ENCODE measurements around the gene ZCCHC4. TPM values are rescaled to one million over a fixed set of nuclear protein-coding genes. Genes with fewer than 3 reads are reported as not detected.

ZCCHC4 gene, protein sequence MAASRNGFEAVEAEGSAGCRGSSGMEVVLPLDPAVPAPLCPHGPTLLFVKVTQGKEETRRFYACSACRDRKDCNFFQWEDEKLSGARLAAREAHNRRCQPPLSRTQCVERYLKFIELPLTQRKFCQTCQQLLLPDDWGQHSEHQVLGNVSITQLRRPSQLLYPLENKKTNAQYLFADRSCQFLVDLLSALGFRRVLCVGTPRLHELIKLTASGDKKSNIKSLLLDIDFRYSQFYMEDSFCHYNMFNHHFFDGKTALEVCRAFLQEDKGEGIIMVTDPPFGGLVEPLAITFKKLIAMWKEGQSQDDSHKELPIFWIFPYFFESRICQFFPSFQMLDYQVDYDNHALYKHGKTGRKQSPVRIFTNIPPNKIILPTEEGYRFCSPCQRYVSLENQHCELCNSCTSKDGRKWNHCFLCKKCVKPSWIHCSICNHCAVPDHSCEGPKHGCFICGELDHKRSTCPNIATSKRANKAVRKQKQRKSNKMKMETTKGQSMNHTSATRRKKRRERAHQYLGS
- 9.5 TPM for polyA plus RNA-seq (2013, experiment 1 of 2)
- polyA plus RNA-seq (2013, experiment 2 of 2): 9.6 TPM

DNA sequence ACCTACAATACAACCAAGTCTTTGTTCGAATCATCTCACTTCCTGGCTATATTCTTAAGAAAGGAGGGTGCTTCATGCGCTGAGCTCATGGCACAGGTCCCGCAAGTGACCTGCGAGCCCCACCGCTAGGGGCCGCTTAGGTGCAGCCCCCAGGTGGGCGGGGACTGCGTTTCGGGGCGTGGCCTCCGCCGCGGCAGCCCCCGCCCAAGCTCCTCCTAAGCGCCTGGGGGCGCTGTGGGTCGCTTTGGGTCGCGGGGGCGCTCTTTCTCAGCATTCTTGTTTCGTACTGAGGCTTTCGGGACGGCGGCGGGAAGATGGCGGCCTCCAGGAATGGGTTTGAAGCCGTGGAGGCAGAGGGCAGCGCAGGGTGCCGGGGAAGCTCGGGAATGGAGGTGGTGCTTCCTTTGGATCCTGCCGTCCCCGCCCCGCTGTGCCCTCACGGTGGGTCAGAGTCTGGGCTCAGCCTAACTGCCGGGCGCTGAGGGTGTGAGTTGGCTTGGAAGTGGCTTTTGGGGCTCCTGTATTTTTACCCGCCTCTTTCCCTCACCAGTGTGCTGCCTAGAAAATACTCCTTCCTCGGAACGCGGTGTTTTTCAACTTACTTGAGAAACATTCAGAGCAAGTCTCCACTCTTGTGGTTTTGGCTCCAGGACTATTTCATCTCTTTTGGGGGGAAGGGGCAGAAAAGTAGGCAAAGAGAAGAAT, at the start of gene ZCCHC4:
TSS of gene ZCCHC4 (plus strand) at position 279 of the 705 bp plus-strand sequence. CDS start at position 315, 36 bp downstream.
- WGBS, 2 donors (ENCODE audit: extremely low coverage in 2 of 2, insufficient read length in 2 of 2, insufficient replicate concordance in 1 of 2): no CpG with 5 or more reads among the region's 40 CpGs
- peaks cover 0 to 2% of the 10 kb centered on the region in 2 donors for H3K4me1 ChIP-seq (ENCODE audit: control insufficient read depth in 2 of 2, insufficient read depth in 1 of 2, low read depth in 1 of 2, low read length in 2 of 2)

GRCh38 chr4:25271866-25272265, 40.7 kb upstream of the ZCCHC4 start:
- Histone ChIP-seq H3K36me3 (replicated peaks in 1 of 2; ENCODE audit: control insufficient read depth in 2 of 2, insufficient read depth in 2 of 2, low read length in 2 of 2) (peaks cover under 1 to 13% of the 10 kb centered on the region in 2 donors), H2BK5ac (ENCODE audit: low read length) (no peak overlapping the region), H2BK120ac (ENCODE audit: low read depth, low read length) (no peak overlapping the region), H4K8ac (ENCODE audit: low read depth, low read length) (no peak overlapping the region), H3K4me2 (ENCODE audit: insufficient read depth, low read length, poor library complexity, severe bottlenecking) (no peak overlapping the region), H3K14ac (ENCODE audit: low read length) (no peak overlapping the region), H3K27ac (replicated peaks; ENCODE audit: low read length) (no peak overlapping the region), H3K27me3 (ENCODE audit: control insufficient read depth in 3 of 3, insufficient read depth in 3 of 3, low read depth in 1 of 3, low read length in 3 of 3) (no peaks in the 10 kb centered on the region), H3K9ac (ENCODE audit: low read depth, low read length, poor library complexity) (no peak overlapping the region), H4K91ac (ENCODE audit: low read depth, low read length, poor library complexity) (no peak overlapping the region), H3K4ac (ENCODE audit: low read length) (no peak overlapping the region), H3K23ac (ENCODE audit: low read depth, low read length, poor library complexity) (no peak overlapping the region), H3K4me1 (ENCODE audit: control insufficient read depth in 2 of 2, insufficient read depth in 1 of 2, low read depth in 1 of 2, low read length in 2 of 2) (no peaks in the 10 kb centered on the region), H3K4me3 (ENCODE audit: low read length in 2 of 2) (no peak overlapping the region), H3K9me3 (replicated peaks in 1 of 2; ENCODE audit: control insufficient read depth in 2 of 2, insufficient read depth in 1 of 2, low read depth in 1 of 2, low read length in 2 of 2) (no peaks in the 10 kb centered on the region), H2BK15ac (ENCODE audit: low read length) (no peak overlapping the region), H3K79me1 (ENCODE audit: low read depth, low read length) (no peaks in the 10 kb centered on the region), H2BK12ac (ENCODE audit: low read length) (no peak overlapping the region), H2AFZ (ENCODE audit: low read length) (no peak overlapping the region), H2AK5ac (ENCODE audit: low read depth, low read length) (no peak overlapping the region), H3K18ac (ENCODE audit: low read length) (no peak overlapping the region)
- no peak for DNase-seq (ENCODE audit: low spot score)
- WGBS, 2 donors (ENCODE audit: extremely low coverage in 2 of 2, insufficient read length in 2 of 2, insufficient replicate concordance in 1 of 2): no CpG with 5 or more reads among the region's 3 CpGs

More for the DNA sequence above, at the start of gene ZCCHC4:
- Histone ChIP-seq H3K4ac (ENCODE audit: low read length) (no peak within 1 kb of the TSS), H2BK12ac (ENCODE audit: low read length) (no peak within 1 kb of the TSS), H2BK5ac (ENCODE audit: low read length) (no peak within 1 kb of the TSS), H3K23ac (ENCODE audit: low read depth, low read length, poor library complexity) (peak within 1 kb of the TSS; percentile 45), H3K4me2 (ENCODE audit: insufficient read depth, low read length, poor library complexity, severe bottlenecking) (peak within 1 kb of the TSS; percentile 58), H3K36me3 (replicated peaks in 1 of 2; ENCODE audit: control insufficient read depth in 2 of 2, insufficient read depth in 2 of 2, low read length in 2 of 2) (peaks cover 0 to 28% of the 10 kb centered on the region in 2 donors), H3K9ac (ENCODE audit: low read depth, low read length, poor library complexity) (peak within 1 kb of the TSS; percentile 93), H2BK15ac (ENCODE audit: low read length) (no peak within 1 kb of the TSS), H3K27me3 (ENCODE audit: control insufficient read depth in 3 of 3, insufficient read depth in 3 of 3, low read depth in 1 of 3, low read length in 3 of 3) (no peaks in the 10 kb centered on the region), H2BK120ac (ENCODE audit: low read depth, low read length) (no peak within 1 kb of the TSS), H4K91ac (ENCODE audit: low read depth, low read length, poor library complexity) (no peak within 1 kb of the TSS), H2AK5ac (ENCODE audit: low read depth, low read length) (no peak within 1 kb of the TSS), H3K18ac (ENCODE audit: low read length) (peak within 1 kb of the TSS; percentile 93), H3K9me3 (replicated peaks in 1 of 2; ENCODE audit: control insufficient read depth in 2 of 2, insufficient read depth in 1 of 2, low read depth in 1 of 2, low read length in 2 of 2) (no peaks in the 10 kb centered on the region), H3K14ac (ENCODE audit: low read length) (no peak within 1 kb of the TSS), H3K79me1 (ENCODE audit: low read depth, low read length) (peaks cover 3% of the 10 kb centered on the region), H3K4me3 (ENCODE audit: low read length in 2 of 2) (peak within 1 kb of the TSS; percentile 80 to 88), H3K27ac (replicated peaks; ENCODE audit: low read length) (peak within 1 kb of the TSS; percentile 68), H2AFZ (ENCODE audit: low read length) (peak within 1 kb of the TSS; percentile 88), H4K8ac (ENCODE audit: low read depth, low read length) (no peak within 1 kb of the TSS)
- DNase-seq (ENCODE audit: low spot score): peak; percentile 90

DNA sequence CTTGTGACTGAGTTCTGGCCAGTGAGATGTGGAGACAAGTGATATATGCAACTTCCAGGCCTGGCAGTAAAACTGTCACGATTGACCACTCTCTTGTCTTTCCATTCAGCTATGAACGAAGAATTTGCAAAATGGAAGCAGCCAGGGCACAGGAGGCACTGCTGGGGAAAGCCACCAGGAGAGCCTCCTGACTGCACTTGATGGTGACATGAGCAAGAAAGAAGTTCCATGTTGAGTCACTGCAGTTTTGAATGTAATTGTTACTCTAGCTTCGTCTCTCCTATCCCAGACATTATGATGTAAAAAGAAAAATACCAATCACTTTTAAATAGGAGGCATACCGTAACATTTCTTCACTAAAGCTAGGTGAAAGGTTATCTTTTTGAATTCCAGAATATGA, 32.4 kb upstream of the ZCCHC4 start:
- DNase-seq (ENCODE audit: low spot score): no peak
- Histone ChIP-seq H2AFZ (ENCODE audit: low read length) (no peak overlapping the region), H3K4ac (ENCODE audit: low read length) (no peak overlapping the region), H3K27me3 (ENCODE audit: control insufficient read depth in 3 of 3, insufficient read depth in 3 of 3, low read depth in 1 of 3, low read length in 3 of 3) (no peaks in the 10 kb centered on the region), H2BK120ac (ENCODE audit: low read depth, low read length) (no peak overlapping the region), H4K91ac (ENCODE audit: low read depth, low read length, poor library complexity) (no peak overlapping the region), H2BK12ac (ENCODE audit: low read length) (no peak overlapping the region), H3K79me1 (ENCODE audit: low read depth, low read length) (no peaks in the 10 kb centered on the region), H3K18ac (ENCODE audit: low read length) (no peak overlapping the region), H3K9me3 (replicated peaks in 1 of 2; ENCODE audit: control insufficient read depth in 2 of 2, insufficient read depth in 1 of 2, low read depth in 1 of 2, low read length in 2 of 2) (peaks cover 0 to 2% of the 10 kb centered on the region in 2 donors), H3K36me3 (replicated peaks in 1 of 2; ENCODE audit: control insufficient read depth in 2 of 2, insufficient read depth in 2 of 2, low read length in 2 of 2) (peaks cover 3 to 4% of the 10 kb centered on the region in 2 donors), H2BK5ac (ENCODE audit: low read length) (no peak overlapping the region), H3K23ac (ENCODE audit: low read depth, low read length, poor library complexity) (no peak overlapping the region), H3K14ac (ENCODE audit: low read length) (no peak overlapping the region), H4K8ac (ENCODE audit: low read depth, low read length) (no peak overlapping the region), H3K4me3 (ENCODE audit: low read length in 2 of 2) (no peak overlapping the region), H2AK5ac (ENCODE audit: low read depth, low read length) (no peak overlapping the region), H3K9ac (ENCODE audit: low read depth, low read length, poor library complexity) (no peak overlapping the region), H3K4me1 (ENCODE audit: control insufficient read depth in 2 of 2, insufficient read depth in 1 of 2, low read depth in 1 of 2, low read length in 2 of 2) (no peaks in the 10 kb centered on the region), H3K4me2 (ENCODE audit: insufficient read depth, low read length, poor library complexity, severe bottlenecking) (no peak overlapping the region), H3K27ac (replicated peaks; ENCODE audit: low read length) (no peak overlapping the region), H2BK15ac (ENCODE audit: low read length) (no peak overlapping the region)
- no CpG with 5 or more reads among the region's 4 CpGs for WGBS, 2 donors (ENCODE audit: extremely low coverage in 2 of 2, insufficient read length in 2 of 2, insufficient replicate concordance in 1 of 2)

DNA sequence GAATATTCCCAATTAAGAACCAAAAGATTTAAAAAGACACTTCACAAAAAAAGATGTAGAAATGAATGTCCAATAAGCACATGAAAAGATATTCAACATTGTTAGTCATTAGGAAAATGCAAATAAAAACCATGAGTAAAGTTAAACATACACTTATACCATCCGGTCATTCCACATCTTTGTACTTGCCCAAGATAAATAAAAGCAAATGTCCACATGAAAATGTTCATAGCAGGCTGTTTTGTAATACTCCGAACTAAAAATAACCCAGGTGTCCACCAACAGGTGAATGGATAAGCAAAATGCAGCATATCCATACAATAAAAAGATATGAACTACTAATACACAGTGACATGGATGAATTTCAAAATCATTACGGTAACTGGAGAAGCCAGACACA, 28.6 kb upstream of the ZCCHC4 start:
- Histone ChIP-seq H3K27me3 (ENCODE audit: control insufficient read depth in 3 of 3, insufficient read depth in 3 of 3, low read depth in 1 of 3, low read length in 3 of 3) (no peaks in the 10 kb centered on the region), H2BK12ac (ENCODE audit: low read length) (no peak overlapping the region), H3K36me3 (replicated peaks in 1 of 2; ENCODE audit: control insufficient read depth in 2 of 2, insufficient read depth in 2 of 2, low read length in 2 of 2) (peaks cover 1 to 4% of the 10 kb centered on the region in 2 donors), H3K18ac (ENCODE audit: low read length) (no peak overlapping the region), H4K8ac (ENCODE audit: low read depth, low read length) (no peak overlapping the region), H2AK5ac (ENCODE audit: low read depth, low read length) (no peak overlapping the region), H3K79me1 (ENCODE audit: low read depth, low read length) (no peaks in the 10 kb centered on the region), H2BK5ac (ENCODE audit: low read length) (no peak overlapping the region), H2BK120ac (ENCODE audit: low read depth, low read length) (no peak overlapping the region), H2AFZ (ENCODE audit: low read length) (no peak overlapping the region), H3K23ac (ENCODE audit: low read depth, low read length, poor library complexity) (no peak overlapping the region), H3K4me2 (ENCODE audit: insufficient read depth, low read length, poor library complexity, severe bottlenecking) (no peak overlapping the region), H3K9ac (ENCODE audit: low read depth, low read length, poor library complexity) (no peak overlapping the region), H3K4me3 (ENCODE audit: low read length in 2 of 2) (no peak overlapping the region), H3K4ac (ENCODE audit: low read length) (no peak overlapping the region), H3K14ac (ENCODE audit: low read length) (no peak overlapping the region), H2BK15ac (ENCODE audit: low read length) (no peak overlapping the region), H4K91ac (ENCODE audit: low read depth, low read length, poor library complexity) (no peak overlapping the region), H3K27ac (replicated peaks; ENCODE audit: low read length) (no peak overlapping the region), H3K9me3 (replicated peaks in 1 of 2; ENCODE audit: control insufficient read depth in 2 of 2, insufficient read depth in 1 of 2, low read depth in 1 of 2, low read length in 2 of 2) (peaks cover 0 to 2% of the 10 kb centered on the region in 2 donors), H3K4me1 (ENCODE audit: control insufficient read depth in 2 of 2, insufficient read depth in 1 of 2, low read depth in 1 of 2, low read length in 2 of 2) (no peaks in the 10 kb centered on the region)
- DNase-seq (ENCODE audit: low spot score): no peak
- WGBS, 2 donors (ENCODE audit: extremely low coverage in 2 of 2, insufficient read length in 2 of 2, insufficient replicate concordance in 1 of 2): no CpG with 5 or more reads among the region's 3 CpGs

Data from neuronal stem cell (in vitro differentiated cells).